GM12873 (cell line): ENCODE results near the gene ARPC1B.

Experiments used
- TF ChIP-seq, protein P1 (sequence below): IDR thresholded peaks from 2 replicates; pipeline ENCODE4 v1.5.1; 2012; ENCODE audit warnings: low read depth, mild to moderate bottlenecking, moderate library complexity, low read length, control low read depth; ENCODE audit not compliant: insufficient read depth; ENCODE audit errors: missing control alignments

Gene ARPC1B

DNA sequence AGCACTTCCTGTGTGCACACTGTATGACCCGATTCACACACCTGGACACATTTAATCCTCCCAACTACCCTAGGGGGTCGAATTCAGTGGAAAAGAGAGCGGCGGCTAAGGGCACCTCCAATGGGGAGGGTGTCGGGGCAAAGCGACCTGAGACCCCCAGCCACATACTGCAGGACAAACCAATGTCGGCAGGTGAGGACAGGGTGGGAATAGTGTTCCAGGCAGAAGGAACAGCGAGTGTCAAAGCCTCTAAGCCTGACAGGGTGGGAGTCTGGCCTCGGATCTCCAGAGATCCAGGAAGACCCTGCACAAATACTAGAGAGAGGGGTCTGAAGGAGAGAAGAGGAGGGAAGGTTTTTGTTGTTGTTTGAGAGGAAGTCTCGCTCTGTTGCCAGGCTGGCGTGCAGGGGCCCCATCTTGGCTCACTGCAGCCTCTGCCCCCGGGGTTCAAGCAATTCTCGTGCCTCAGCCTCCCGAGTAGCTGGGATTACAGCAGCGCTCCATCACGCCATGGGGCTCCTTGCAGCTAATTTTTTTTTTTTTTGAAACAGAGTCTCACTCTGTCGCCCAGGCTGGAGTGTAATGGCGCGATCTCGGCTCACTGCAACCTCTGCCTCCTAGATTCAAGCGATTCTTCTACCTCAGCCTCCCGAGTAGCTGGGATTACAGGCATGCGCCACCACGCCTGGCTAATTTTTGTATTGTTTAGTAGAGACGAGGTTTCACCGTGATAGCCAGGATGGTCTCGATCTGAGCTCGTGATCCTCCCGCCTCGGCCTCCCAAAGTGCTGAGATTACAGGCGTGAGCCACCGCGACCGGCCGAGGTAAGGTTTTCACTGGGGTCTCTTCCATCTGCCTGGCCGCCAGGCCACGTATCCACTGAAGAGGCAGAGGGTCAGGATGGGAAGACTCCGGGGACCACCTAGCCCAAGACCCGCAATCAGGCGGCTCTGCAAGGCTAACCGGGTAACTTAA, 1.2 kb upstream of the ARPC1B start:
- TF ChIP-seq, protein P1, sequence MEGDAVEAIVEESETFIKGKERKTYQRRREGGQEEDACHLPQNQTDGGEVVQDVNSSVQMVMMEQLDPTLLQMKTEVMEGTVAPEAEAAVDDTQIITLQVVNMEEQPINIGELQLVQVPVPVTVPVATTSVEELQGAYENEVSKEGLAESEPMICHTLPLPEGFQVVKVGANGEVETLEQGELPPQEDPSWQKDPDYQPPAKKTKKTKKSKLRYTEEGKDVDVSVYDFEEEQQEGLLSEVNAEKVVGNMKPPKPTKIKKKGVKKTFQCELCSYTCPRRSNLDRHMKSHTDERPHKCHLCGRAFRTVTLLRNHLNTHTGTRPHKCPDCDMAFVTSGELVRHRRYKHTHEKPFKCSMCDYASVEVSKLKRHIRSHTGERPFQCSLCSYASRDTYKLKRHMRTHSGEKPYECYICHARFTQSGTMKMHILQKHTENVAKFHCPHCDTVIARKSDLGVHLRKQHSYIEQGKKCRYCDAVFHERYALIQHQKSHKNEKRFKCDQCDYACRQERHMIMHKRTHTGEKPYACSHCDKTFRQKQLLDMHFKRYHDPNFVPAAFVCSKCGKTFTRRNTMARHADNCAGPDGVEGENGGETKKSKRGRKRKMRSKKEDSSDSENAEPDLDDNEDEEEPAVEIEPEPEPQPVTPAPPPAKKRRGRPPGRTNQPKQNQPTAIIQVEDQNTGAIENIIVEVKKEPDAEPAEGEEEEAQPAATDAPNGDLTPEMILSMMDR: no peak

DNA sequence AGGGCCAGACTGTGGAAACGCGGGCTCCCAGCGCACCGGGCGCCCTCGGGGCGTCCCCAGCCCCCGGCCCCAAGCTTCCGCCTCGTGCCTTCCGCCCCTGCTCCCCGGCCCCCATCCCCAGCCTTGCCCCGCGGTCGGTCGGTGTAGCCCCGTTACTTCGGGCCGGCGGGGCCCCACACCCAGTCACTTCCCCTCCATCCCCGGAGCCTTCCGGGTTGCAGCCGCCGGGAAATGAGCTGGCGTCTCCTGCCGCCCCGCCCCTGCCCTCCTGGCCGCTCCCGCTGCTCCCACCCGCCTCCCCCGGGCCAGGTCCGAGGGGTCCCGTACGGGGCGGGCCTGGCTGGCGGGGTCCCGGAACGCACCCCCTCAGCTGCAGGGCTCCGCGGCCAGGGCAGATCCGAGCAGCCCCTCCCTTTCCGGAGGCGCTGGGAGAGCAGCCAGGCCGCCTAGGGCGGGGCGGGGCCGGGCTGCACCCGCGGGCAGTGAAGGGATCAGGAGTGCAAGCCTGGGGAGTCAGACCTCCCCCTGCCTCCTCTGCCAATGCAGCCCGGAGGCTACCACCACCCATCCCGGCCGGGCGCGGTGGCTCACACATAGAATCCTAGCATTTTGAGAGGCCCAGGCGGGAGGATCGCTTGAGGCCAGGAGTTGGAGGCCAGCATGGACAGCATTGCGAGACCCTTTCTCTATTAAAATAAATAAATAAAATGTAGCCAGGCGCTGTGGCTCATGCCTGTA, 709 bp downstream of the ARPC1B start:
- TF ChIP-seq, protein P1: no peak

DNA sequence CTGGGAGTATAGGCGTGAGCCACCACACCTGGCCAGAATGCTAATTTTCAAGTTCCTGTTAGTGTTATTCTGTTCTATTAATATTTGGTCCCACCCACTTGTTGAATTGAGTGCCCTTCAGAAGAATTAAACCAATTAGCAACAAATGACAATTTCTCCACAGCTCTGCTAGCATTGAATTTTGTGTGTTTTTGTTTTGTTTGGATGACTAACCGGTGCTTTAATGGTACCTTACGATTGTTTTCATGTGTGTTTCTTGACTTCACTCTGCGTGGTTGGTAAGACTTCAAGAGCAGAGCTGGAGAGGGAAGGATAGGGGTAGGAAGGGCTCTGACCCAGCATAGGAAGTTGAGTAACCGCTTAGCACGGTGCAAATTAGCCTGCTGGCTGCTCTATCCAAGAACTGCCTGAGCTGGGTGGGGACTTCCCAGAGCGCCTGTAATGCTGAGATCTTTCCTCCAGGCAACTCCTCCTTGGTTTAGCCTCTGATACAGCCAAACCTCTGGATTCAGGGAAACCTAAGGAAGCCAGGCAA, 4.6 kb downstream of the ARPC1B start:
- TF ChIP-seq, protein P1: no peak

DNA sequence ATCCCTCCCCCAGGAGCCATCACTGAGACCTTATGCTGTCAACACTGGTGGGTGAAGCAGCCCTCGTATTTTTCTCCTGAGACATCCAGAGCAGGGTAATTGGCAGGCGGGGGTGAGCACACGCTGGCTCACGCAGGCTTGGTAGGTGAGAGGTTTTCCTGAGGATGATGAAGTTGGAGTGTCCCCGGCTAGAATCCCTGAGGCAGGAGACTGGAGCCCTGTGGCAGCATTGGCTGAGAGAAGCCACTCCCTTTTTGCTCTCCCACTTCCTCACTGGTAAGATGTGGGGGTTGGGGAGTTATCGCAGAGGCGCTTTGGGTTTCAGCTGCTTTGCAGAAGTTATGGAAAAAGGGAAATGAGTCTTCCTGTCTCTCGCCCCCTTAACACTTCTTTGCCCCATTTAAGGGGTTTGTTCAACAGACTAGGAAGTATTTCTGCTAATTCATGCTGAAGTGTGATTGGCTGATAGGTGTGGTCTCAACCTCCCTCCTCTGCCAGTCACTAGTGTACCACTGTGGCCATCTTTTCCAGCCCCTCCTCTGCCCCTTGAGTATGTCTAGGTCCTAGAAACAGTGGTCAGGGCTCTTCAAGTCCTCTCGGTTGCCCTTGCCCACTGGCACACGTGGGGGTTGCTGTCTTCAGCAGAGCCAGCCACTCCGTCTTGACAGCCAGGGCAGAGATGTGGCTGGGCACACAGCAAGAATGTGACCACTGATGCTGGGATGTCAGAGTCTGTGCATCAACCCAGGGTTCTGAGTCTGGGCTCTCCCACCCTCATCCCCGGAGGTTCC, 5.7 kb downstream of the ARPC1B start:
- TF ChIP-seq, protein P1: no peak

DNA sequence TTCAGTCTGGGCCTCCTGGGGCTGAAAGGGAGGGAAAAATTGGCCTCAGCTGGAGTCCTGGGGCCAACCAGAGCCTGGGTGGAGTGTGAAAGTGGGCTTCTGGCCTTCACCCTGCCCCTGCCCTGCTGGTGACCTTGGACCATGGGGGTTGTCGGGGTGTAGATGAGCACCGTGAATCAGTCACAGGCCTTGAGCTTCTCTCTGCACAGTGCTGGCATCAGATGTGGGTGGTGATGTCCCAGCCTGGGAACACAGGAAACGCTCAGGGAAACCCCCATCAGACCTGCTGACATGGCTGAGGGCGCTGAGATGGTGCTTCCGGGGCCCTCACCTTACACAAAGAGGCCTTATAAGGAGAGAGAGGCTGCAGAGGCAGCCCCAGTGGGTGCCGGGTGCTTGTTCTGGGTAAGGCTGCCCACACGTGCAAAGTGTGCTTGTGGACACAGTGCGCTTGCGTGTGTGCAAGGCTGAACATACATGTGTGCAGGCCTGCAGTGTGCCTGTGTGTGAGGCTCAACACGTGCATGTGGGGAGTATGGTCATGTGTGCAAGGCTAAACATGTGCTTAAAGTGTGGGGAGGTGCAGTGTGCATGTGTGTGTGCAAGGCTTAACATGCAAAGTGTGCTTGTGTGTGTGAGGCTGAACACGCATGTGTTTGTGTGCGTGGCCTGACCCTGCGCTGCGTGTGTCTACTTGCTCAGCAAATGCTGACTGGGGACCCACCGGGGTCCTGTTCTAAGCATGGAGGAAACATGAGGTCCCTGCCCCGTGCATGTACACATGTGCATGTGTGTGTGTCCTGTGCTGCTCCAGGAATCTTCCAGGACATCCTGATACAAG, 6.5 kb downstream of the ARPC1B start:
- TF ChIP-seq, protein P1: no peak

DNA sequence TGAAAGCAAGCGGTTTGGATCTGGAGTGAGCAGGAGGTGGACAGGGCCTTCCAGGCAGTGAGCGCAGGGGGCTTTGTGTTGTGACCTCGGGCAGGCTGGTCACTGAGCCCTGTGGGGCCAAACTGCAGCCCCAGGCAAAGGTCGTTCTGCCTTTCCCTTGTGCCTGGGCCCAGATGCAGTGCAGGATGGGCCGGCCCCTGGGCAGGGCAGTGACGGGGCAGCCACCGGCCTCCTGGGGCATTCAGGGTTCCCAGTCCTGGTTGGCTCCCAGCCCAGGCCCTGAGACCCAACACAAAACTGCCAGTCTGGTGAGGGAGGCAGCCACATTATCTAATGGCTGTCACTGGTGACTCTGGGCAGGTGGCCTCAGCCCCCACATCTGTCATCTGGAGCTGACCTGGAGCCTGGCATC, 7.1 kb downstream of the ARPC1B start:
- TF ChIP-seq, protein P1: no peak
